Measurements from ENCODE around the gene CCSAP.

DNA sequence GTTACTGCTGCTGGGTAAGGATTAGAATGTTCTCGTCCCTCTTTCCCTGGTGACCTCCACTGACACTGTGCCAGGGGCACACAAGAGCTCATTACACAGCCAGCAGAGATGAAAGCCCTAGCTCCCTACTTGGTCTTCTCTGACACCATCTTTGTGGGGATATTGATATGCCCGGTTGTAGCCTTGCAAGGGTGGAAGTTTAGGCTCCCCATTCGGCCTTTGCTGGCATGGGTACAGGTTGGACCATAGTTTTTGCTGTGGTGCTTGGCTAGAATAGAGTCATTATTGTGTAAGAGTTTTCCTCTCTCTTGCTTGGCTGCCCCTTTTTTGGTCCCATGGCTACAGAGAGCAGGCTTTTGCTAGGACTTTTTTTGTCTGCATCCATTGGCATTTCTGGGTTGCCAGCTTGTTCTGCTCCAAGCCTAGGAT lies 59.6 kb downstream of the CCSAP start:
- TF ChIP-seq, protein P1, sequence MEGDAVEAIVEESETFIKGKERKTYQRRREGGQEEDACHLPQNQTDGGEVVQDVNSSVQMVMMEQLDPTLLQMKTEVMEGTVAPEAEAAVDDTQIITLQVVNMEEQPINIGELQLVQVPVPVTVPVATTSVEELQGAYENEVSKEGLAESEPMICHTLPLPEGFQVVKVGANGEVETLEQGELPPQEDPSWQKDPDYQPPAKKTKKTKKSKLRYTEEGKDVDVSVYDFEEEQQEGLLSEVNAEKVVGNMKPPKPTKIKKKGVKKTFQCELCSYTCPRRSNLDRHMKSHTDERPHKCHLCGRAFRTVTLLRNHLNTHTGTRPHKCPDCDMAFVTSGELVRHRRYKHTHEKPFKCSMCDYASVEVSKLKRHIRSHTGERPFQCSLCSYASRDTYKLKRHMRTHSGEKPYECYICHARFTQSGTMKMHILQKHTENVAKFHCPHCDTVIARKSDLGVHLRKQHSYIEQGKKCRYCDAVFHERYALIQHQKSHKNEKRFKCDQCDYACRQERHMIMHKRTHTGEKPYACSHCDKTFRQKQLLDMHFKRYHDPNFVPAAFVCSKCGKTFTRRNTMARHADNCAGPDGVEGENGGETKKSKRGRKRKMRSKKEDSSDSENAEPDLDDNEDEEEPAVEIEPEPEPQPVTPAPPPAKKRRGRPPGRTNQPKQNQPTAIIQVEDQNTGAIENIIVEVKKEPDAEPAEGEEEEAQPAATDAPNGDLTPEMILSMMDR (conservative IDR thresholded peaks at IDR 0.05; ENCODE audit: low read length), result no peak
- no peak for TF ChIP-seq EZH2phosphoT487 (IDR thresholded peaks at IDR 0.05; ENCODE audit: borderline replicate concordance)

Measured in Loucy (cell line).